H1 (cell line): ENCODE measurements around the gene PRKCD. TPM values are rescaled to one million over a fixed set of nuclear protein-coding genes. Genes with fewer than 3 reads are reported as not detected.
A peak's percentile ranks its signal among the peaks of the same experiment; 100 is the strongest.

Source experiments
- CTCF ChIA-PET: fragments of 300-600 bp; sonication (Branson Sonifier 250); formaldehyde crosslinking; loops from one replicate; lab custom pipeline; 2021; ENCODE audit not compliant: partially characterized antibody; lab: Charles Lee
- POLR2A ChIA-PET: fragments of 300-600 bp; sonication (Branson Sonifier 250); formaldehyde crosslinking; loops from one replicate; lab custom pipeline; 2021; ENCODE audit warnings: inconsistent platforms; ENCODE audit not compliant: partially characterized antibody; lab: Charles Lee
- DNase-seq, 2 experiments: peaks; one replicate each; pipeline versions ENCODE4 v3.0.0 to v3.0.0-alpha.2; 2010 to 2022; ENCODE audit warnings: low spot score in 2 of 2, low read depth in 1 of 2, mixed read lengths in 1 of 2
- FAIRE-seq: peaks from 2 replicates; lab custom pipeline; 2011; peaks lifted over from hg19 to GRCh38; lab: Jason Lieb, UNC
- H2AFZ ChIP-seq: 2 replicates; pipeline ENCODE4 v1.8.1; 2012; ENCODE audit warnings: low read length, inconsistent platforms
- H2AK5ac ChIP-seq: 2 replicates; pipeline ENCODE4 v1.6.1; 2013; ENCODE audit warnings: low read depth, low read length
- H2BK120ac ChIP-seq: replicated peaks from 2 replicates; pipeline ENCODE3; 2013; ENCODE audit warnings: low read depth, low read length, inconsistent platforms
- H2BK12ac ChIP-seq: 2 replicates; pipeline ENCODE4 v1.6.1; 2013; ENCODE audit warnings: low read depth, low read length
- H2BK15ac ChIP-seq: 2 replicates; pipeline ENCODE4 v1.6.1; 2013; ENCODE audit warnings: low read length
- H2BK20ac ChIP-seq: 2 replicates; pipeline ENCODE4 v1.6.1; 2013; ENCODE audit warnings: low read length
- H2BK5ac ChIP-seq: 2 replicates; pipeline ENCODE4 v1.6.1; 2013; ENCODE audit warnings: low read depth, low read length
- H3K14ac ChIP-seq: 2 replicates; pipeline ENCODE4 v1.6.1; 2013; ENCODE audit warnings: inconsistent platforms; ENCODE audit not compliant: insufficient read length
- H3K18ac ChIP-seq: 2 replicates; pipeline ENCODE4 v1.6.1; 2013; ENCODE audit warnings: low read length; ENCODE audit errors: extremely low read depth
- H3K23ac ChIP-seq: 2 replicates; pipeline ENCODE4 v1.6.1; 2013; ENCODE audit warnings: inconsistent platforms; ENCODE audit not compliant: insufficient read length
- H3K23me2 ChIP-seq: 2 replicates; pipeline ENCODE4 v1.6.1; 2013; ENCODE audit warnings: low read depth, low read length
- H3K27ac ChIP-seq: 2 replicates; pipeline ENCODE4 v1.6.1; 2011; ENCODE audit warnings: low read depth, low read length, inconsistent platforms
- H3K27me3 ChIP-seq, 4 experiments: replicated peaks in 1 of 4; 1 replicate in 1 of 4; 2 replicates in 3 of 4; pipeline versions ENCODE4 v1.6.1 to v1.8.1; 2011 to 2013; ENCODE audit warnings: low read length in 3 of 4, mild to moderate bottlenecking in 3 of 4, inconsistent platforms in 2 of 4, mixed read lengths in 2 of 4, moderate library complexity in 1 of 4; ENCODE audit not compliant: control insufficient read depth in 3 of 4, insufficient read depth in 3 of 4; ENCODE audit errors: extremely low read depth in 1 of 4
- H3K36me3 ChIP-seq, 4 experiments: 2 replicates each; pipeline versions ENCODE4 v1.6.1 to v1.8.1; 2011 to 2013; ENCODE audit warnings: mild to moderate bottlenecking in 4 of 4, low read length in 3 of 4, moderate library complexity in 2 of 4, control low read depth in 1 of 4, inconsistent platforms in 1 of 4; ENCODE audit not compliant: insufficient read depth in 4 of 4, control insufficient read depth in 2 of 4
- H3K4ac ChIP-seq: replicated peaks from 2 replicates; pipeline ENCODE3; 2013; ENCODE audit warnings: low read length, low read depth, mixed read lengths, inconsistent platforms; ENCODE audit not compliant: insufficient read length
- H3K4me1 ChIP-seq, 4 experiments: replicated peaks in 1 of 4; 1 replicate in 1 of 4; 2 replicates in 3 of 4; pipeline versions ENCODE4 v1.6.1 to v1.8.1; 2011 to 2013; ENCODE audit warnings: low read length in 3 of 4, inconsistent platforms in 2 of 4, mixed read lengths in 1 of 4; ENCODE audit not compliant: insufficient read depth in 4 of 4, control insufficient read depth in 3 of 4
- H3K4me2 ChIP-seq, 2 experiments: 2 replicates each; pipeline versions ENCODE4 v1.6.1 to v1.8.1; 2011 to 2013; ENCODE audit warnings: low read depth in 2 of 2, low read length in 2 of 2, control low read depth in 1 of 2, inconsistent platforms in 1 of 2, mild to moderate bottlenecking in 1 of 2; ENCODE audit not compliant: insufficient read depth in 1 of 2
- H3K4me3 ChIP-seq, 4 experiments: fragments of 200-600, 300-600 bp in 1 of 4; sonication (generic), shearing (Covaris generic), sonication (Bioruptor Twin) in 1 of 4; 2 replicates each; pipeline versions ENCODE4 v1.5.1 to v1.8.1; 2011 to 2016; ENCODE audit warnings: low read length in 4 of 4, low read depth in 3 of 4, control low read depth in 2 of 4, inconsistent platforms in 2 of 4, mild to moderate bottlenecking in 2 of 4, mixed read lengths in 1 of 4, moderate library complexity in 1 of 4; ENCODE audit not compliant: insufficient read depth in 2 of 4; ENCODE audit errors: extremely low read depth in 1 of 4
- H3K56ac ChIP-seq: replicated peaks from 2 replicates; pipeline ENCODE3; 2013; ENCODE audit warnings: low read depth, mild to moderate bottlenecking, mixed read lengths, low read length, inconsistent platforms; ENCODE audit not compliant: insufficient read length
- H3K79me1 ChIP-seq: 2 replicates; pipeline ENCODE4 v1.6.1; 2013; ENCODE audit warnings: low read depth, low read length, control low read depth
- H3K79me2 ChIP-seq, 2 experiments: 2 replicates each; pipeline versions ENCODE4 v1.6.1 to v1.8.1; 2012 to 2013; ENCODE audit warnings: low read length in 2 of 2, mild to moderate bottlenecking in 2 of 2, inconsistent platforms in 1 of 2; ENCODE audit not compliant: insufficient read depth in 2 of 2, control insufficient read depth in 1 of 2
- H3K9ac ChIP-seq, 4 experiments: replicated peaks in 1 of 4; 1 replicate in 1 of 4; 2 replicates in 3 of 4; pipeline versions ENCODE4 v1.6.1 to v1.8.1; 2011 to 2013; ENCODE audit warnings: low read depth in 3 of 4, low read length in 3 of 4, control low read depth in 2 of 4, mild to moderate bottlenecking in 2 of 4, moderate library complexity in 2 of 4, inconsistent platforms in 1 of 4; ENCODE audit errors: extremely low read depth in 1 of 4
- H3K9me3 ChIP-seq, 2 experiments: 2 replicates each; pipeline versions ENCODE4 v1.6.1 to v1.8.1; 2012 to 2013; ENCODE audit warnings: mild to moderate bottlenecking in 2 of 2, moderate library complexity in 2 of 2, control low read depth in 1 of 2, inconsistent platforms in 1 of 2, low read depth in 1 of 2, low read length in 1 of 2, mixed read lengths in 1 of 2; ENCODE audit not compliant: insufficient read depth in 2 of 2
- H4K20me1 ChIP-seq, 2 experiments: replicated peaks in 1 of 2; 2 replicates each; pipeline versions ENCODE3 to v1.8.1; 2011 to 2013; ENCODE audit warnings: inconsistent platforms in 2 of 2, low read length in 2 of 2, mild to moderate bottlenecking in 1 of 2; ENCODE audit not compliant: insufficient read depth in 2 of 2, control insufficient read depth in 1 of 2
- H4K5ac ChIP-seq: 2 replicates; pipeline ENCODE4 v1.6.1; 2013; ENCODE audit warnings: low read length, low read depth, mixed read lengths, inconsistent platforms; ENCODE audit not compliant: insufficient read length
- H4K8ac ChIP-seq: 2 replicates; pipeline ENCODE4 v1.8.0; 2013; ENCODE audit warnings: mild to moderate bottlenecking, moderate library complexity, low read length, inconsistent platforms; ENCODE audit not compliant: insufficient read depth; ENCODE audit errors: extremely low read depth
- H4K91ac ChIP-seq: replicated peaks from 2 replicates; pipeline ENCODE3; 2013; ENCODE audit warnings: low read length, mixed read lengths, inconsistent platforms; ENCODE audit not compliant: insufficient read length
- BACH1 ChIP-seq: IDR thresholded peaks from 2 replicates; pipeline ENCODE4 v1.6.1; 2012; ENCODE audit warnings: low read length, improper control_type of control experiment
- BCL11A ChIP-seq, 2 experiments: IDR thresholded peaks; one replicate each; pipeline ENCODE4 v1.6.1; 2011; ENCODE audit warnings: low read depth in 2 of 2, low read length in 2 of 2, mild to moderate bottlenecking in 2 of 2
- CHD1 ChIP-seq: IDR thresholded peaks from 2 replicates; pipeline ENCODE4 v1.6.1; 2012; ENCODE audit warnings: low read depth, low read length, improper control_type of control experiment
- CTCF ChIP-seq, 3 experiments: IDR thresholded peaks; 1 replicate in 2 of 3; 2 replicates in 1 of 3; pipeline versions ENCODE4 v1.5.1 to v1.6.1; 2011; ENCODE audit warnings: low read length in 3 of 3, mild to moderate bottlenecking in 3 of 3, inconsistent platforms in 2 of 3, low read depth in 1 of 3, moderate library complexity in 1 of 3; ENCODE audit not compliant: insufficient read depth in 1 of 3; ENCODE audit errors: control extremely low read depth in 1 of 3
- EGR1 ChIP-seq: IDR thresholded peaks from 2 replicates; pipeline ENCODE4 v1.6.1; 2011; ENCODE audit warnings: low read depth, low read length, borderline replicate concordance
- RAD21 ChIP-seq, 2 experiments: IDR thresholded peaks in 1 of 2; conservative IDR thresholded peaks in 1 of 2; 2 replicates each; pipeline ENCODE4 v1.6.1; 2011; ENCODE audit warnings: low read depth in 2 of 2, low read length in 2 of 2, improper control_type of control experiment in 1 of 2, inconsistent platforms in 1 of 2, mild to moderate bottlenecking in 1 of 2, moderate library complexity in 1 of 2
- RFX5 ChIP-seq: IDR thresholded peaks from 2 replicates; pipeline ENCODE4 v1.6.1; 2011; ENCODE audit warnings: low read depth, low read length, improper control_type of control experiment, borderline replicate concordance
- SP1 ChIP-seq: IDR thresholded peaks from 2 replicates; pipeline ENCODE4 v1.6.1; 2011; ENCODE audit warnings: low read depth, low read length
- TAF1 ChIP-seq: IDR thresholded peaks from 2 replicates; pipeline ENCODE4 v1.6.1; 2011; ENCODE audit warnings: mild to moderate bottlenecking, low read depth, low read length
- ZNF274 ChIP-seq: IDR thresholded peaks from 2 replicates; pipeline ENCODE4 v1.7.0; 2012; ENCODE audit warnings: low read length, borderline replicate concordance; ENCODE audit errors: extremely low read depth
- WGBS, 2 experiments: shearing (Covaris generic) in 1 of 2; methylation state at CpG; one replicate each; pipeline versions ENCODE4 v1.1.6 to v1.1.7; 2013 to 2015; ENCODE audit warnings: low lambda C conversion rate in 2 of 2, mixed read lengths in 2 of 2, inconsistent platforms in 1 of 2, low coverage in 1 of 2, missing lambda C conversion rate in 1 of 2; ENCODE audit not compliant: insufficient replicate concordance in 2 of 2, insufficient coverage in 1 of 2, insufficient read length in 1 of 2; ENCODE audit errors: extremely low coverage in 1 of 2, missing lambda C conversion rate in 1 of 2; 5-methylcytosine and 5-hydroxymethylcytosine counted together
- polyA plus RNA-seq, 7 experiments: library from polyadenylated mRNA; depleted of rRNA in 3 of 7; stranded (reverse) in 5 of 7; unstranded in 2 of 7; fragments of >200 nt in 5 of 7; fragments of 200-250 nt in 2 of 7; gene quantifications; 1 replicate in 5 of 7; 2 replicates in 1 of 7; 4 replicates in 1 of 7; pipeline versions ENCODE4 v1.2.1 to v1.2.3, GENCODE V29; 2011 to 2013; ENCODE audit warnings: missing spikeins in 2 of 7, mixed read lengths in 2 of 7
- total RNA-seq: library from RNA; stranded (reverse); fragmentation: NEBNext Ultra II Directional; extraction: Animal tissue kit (Norgen Biotek cat#: 25700); gene quantifications from 2 replicates; pipeline ENCODE4 v1.2.1, GENCODE V29; 2021

Gene PRKCD
- total and polyA plus RNA-seq, 2 of the 8 experiments (the other 6 are each of a cell fraction or from before 2014, with no cell fraction given), result 22.6 to 23.9 TPM

DNA sequence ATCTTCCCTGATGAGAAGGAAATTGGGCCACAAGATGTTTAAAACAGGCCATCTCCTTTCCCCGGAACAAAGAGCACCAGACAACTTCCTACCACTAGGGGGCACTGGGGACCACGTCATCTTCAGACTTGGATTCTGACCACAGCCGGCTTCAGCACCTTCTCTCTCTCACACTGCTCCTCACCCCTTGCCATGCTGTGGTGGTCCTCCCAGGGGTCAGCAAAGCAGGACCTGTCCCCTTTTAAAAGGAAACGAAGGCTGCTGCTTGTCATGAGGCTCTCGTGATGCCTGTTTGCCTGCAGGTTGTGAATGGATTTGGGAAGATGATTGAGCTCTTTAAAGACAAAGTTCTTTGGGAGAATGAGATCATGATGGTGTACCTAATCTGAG, 47.0 kb upstream of the PRKCD start:
- Histone ChIP-seq H3K79me2 (no peaks in the 10 kb centered on the region), H4K91ac (no peak overlapping the region), H3K27ac (no peak overlapping the region), H3K9me3 (no peaks in the 10 kb centered on the region), H4K5ac (no peak overlapping the region), H4K20me1 (peaks cover 2 to 3% of the 10 kb centered on the region in 2 experiments), H3K14ac (no peak overlapping the region), H3K4me1 (no peaks in the 10 kb centered on the region), H3K18ac (no peak overlapping the region), H4K8ac (no peak overlapping the region), H2AK5ac (no peak overlapping the region), H3K23ac (no peak overlapping the region), H3K27me3 (no peaks in the 10 kb centered on the region), H3K36me3 (peaks cover 3 to 20% (median 14%) of the 10 kb centered on the region in 4 experiments), H2BK5ac (no peak overlapping the region), H3K23me2 (no peaks in the 10 kb centered on the region; the same call in 1 of the 2 replicates), H3K4me2 (no peak overlapping the region), H3K4me3 (no peak overlapping the region), H2BK15ac (no peak overlapping the region), H3K9ac (no peak overlapping the region), H3K4ac (no peak overlapping the region), H3K79me1 (no peaks in the 10 kb centered on the region), H2BK20ac (no peak overlapping the region), H3K56ac (no peak overlapping the region), H2BK12ac (no peak overlapping the region), H2BK120ac (no peak overlapping the region), H2AFZ (no peak overlapping the region)
- WGBS, 2 experiments, result 10% methylated on average over 5 of the region's 5 CpGs; no CpG with 5 or more reads in 1 of the 2 experiments
- DNase-seq (peak; percentile 47 to 93), FAIRE-seq (peak; percentile 82)
- ChIA-PET POLR2A (interaction anchor here (1.0 to 1.7 kb wide), 5 partner anchors 10 to 111 kb away, joined by 3 to 7 read pairs (median 3); partner anchors contain the start of gene RFT1), CTCF (interaction anchor here (0.7 to 7.3 kb wide), 37 partner anchors 9 to 271 kb away, joined by 3 to 122 read pairs (median 5); partner anchors contain the start of genes PRKCD and RFT1)
- TF ChIP-seq RFX5 (no peak), SP1 (no peak), TAF1 (no peak), CHD1 (no peak), EGR1 (no peak), RAD21 (IDR thresholded peaks at IDR 0.05 in 1 of 2, conservative IDR thresholded peaks at IDR 0.05 in 1 of 2; ENCODE audit: low read depth in 2 of 2, low read length in 2 of 2) (peak; percentile 93), BACH1 (no peak), BCL11A (IDR thresholded peaks at IDR 0.05; ENCODE audit: low read depth in 2 of 2, low read length in 2 of 2) (no peak), CTCF (IDR thresholded peaks at IDR 0.05; ENCODE audit: control extremely low read depth in 1 of 3, insufficient read depth in 1 of 3, low read depth in 1 of 3, low read length in 3 of 3) (peak; percentile 90 to 95 (median 90)), ZNF274 (no peak)
